Measurements from ENCODE around the gene TSC22D4. TPM values are rescaled to one million over a fixed set of nuclear protein-coding genes. Genes with fewer than 3 reads are reported as not detected.
A peak's percentile ranks its signal among the peaks of the same experiment; 100 is the strongest.

Gene TSC22D4
- total RNA-seq, 1 donor from 2014 or later: 51.8 TPM

DNA sequence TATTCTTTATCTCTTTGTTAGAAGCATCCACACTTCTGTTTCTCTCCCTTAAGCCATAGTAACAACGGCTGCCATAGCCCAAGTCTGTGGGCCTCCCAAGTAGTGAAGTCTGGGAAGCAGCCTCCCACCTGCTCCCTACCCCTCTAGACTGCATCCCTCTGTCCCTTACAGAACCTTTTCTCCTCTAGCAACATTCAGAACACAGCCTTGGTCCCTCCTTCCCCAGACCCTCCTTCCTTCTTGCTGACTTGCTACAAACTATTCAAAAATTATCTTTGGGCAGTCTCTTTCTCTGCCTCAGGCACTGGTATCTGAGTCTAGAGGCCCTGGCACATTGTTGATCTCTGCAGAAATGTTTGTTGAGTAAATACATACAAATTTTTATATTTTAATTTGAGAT is 2.5 kb upstream of the TSC22D4 start:
- Histone ChIP-seq H3K36me3 (peaks cover 6% of the 10 kb centered on the region), H3K27ac (no peak overlapping the region), H3K9me3 (no peaks in the 10 kb centered on the region), H3K4me1 (peaks cover 22% of the 10 kb centered on the region), H3K27me3 (no peaks in the 10 kb centered on the region), H3K4me3 (no peak overlapping the region)
- no peak for DNase-seq
- intact Hi-C loops (cut with DNase I): no loop called here
- ATAC-seq: no peak
- TF ChIP-seq CTCF (IDR thresholded peaks at IDR 0.05): no peak

GRCh38 chr7:100477871-100478267 is 1.1 kb downstream of the TSC22D4 start:
- H3K4me1 ChIP-seq: peaks cover 44% of the 10 kb centered on the region
- H3K27me3 ChIP-seq: no peaks in the 10 kb centered on the region
- peak overlapping the region; percentile 88 for H3K4me3 ChIP-seq
- no peak for TF ChIP-seq CTCF (IDR thresholded peaks at IDR 0.05)
- DNase-seq: no peak
- peak overlapping the region; percentile 60 for H3K27ac ChIP-seq
- intact Hi-C loops (cut with DNase I): loop anchor here (10.0 kb wide), 1 partner anchor 207 kb away; no protein-coding TSS in a partner anchor
- no peaks in the 10 kb centered on the region for H3K9me3 ChIP-seq
- H3K36me3 ChIP-seq: peaks cover 28% of the 10 kb centered on the region
- no peak for ATAC-seq

DNA sequence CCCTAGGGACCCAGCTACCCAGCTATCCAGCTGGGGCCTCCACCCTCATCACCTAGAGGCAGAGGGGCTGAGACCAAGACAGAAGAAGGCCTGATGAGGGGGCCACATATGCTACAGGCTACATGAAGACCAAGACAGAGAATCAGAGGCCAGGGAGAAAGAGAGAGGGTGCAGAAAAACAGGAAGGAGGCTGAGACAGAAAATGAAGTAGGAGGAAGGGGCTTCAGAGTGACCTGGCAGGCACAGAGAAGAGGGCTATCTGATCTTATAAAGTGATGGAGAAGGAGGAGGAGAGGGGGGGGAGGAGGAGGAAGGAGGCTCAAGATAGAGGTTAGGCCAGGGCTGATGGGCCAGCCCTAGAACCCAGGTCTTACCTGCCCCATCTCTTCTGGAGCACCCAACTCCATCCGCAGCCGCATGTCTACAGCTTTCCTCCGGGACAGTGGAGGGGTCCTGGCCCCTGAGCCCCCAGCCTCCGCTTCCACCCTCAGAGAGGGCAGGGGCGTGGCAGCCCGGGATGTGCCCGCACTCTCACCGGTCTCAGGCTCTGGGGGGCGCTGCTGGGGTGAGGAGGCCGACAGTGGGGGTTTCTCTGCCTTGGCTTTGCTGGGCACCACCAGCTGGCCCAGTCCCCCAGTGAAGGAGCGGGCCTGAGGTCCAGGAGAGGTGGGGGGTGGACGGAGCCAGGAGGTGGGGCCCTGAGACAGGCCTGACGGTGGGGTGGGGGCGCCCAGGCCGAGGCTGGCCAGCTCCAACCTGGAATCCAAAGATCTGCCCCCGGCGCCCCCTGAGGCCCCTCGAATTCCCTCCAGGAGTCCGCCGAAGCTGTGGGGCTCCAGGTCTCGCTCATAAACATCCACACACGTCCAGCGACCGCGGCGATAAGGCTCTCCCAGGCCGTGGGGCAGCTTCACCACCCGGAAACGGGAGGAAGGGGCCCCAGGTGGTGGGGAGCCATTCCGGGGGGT is 1.8 kb downstream of the TSC22D4 start:
- H3K4me1 ChIP-seq: peaks cover 45% of the 10 kb centered on the region
- ATAC-seq: no peak
- no peaks in the 10 kb centered on the region for H3K27me3 ChIP-seq

GRCh38 chr7:100476101-100476780 is 2.8 kb downstream of the TSC22D4 start:
- no peaks in the 10 kb centered on the region for H3K9me3 ChIP-seq
- H3K4me1 ChIP-seq: peaks cover 45% of the 10 kb centered on the region
- no peak for TF ChIP-seq CTCF (IDR thresholded peaks at IDR 0.05)
- H3K27ac ChIP-seq: no peak overlapping the region
- H3K36me3 ChIP-seq: peaks cover 29% of the 10 kb centered on the region
- intact Hi-C loops (cut with DNase I): loop anchor here (10.0 kb wide), 1 partner anchor 209 kb away; no protein-coding TSS in a partner anchor
- H3K4me3 ChIP-seq: peak overlapping the region; percentile 88
- no peaks in the 10 kb centered on the region for H3K27me3 ChIP-seq
- no peak for DNase-seq
- no peak for ATAC-seq

More for the DNA sequence above, 1.8 kb downstream of the TSC22D4 start:
- intact Hi-C loops (cut with DNase I): loop anchor here (10.0 kb wide), 1 partner anchor 208 kb away; no protein-coding TSS in a partner anchor
- H3K4me3 ChIP-seq: peak overlapping the region; percentile 88
- TF ChIP-seq CTCF (IDR thresholded peaks at IDR 0.05): peak; percentile 28
- H3K9me3 ChIP-seq: no peaks in the 10 kb centered on the region
- no peak for DNase-seq
- peaks cover 28% of the 10 kb centered on the region for H3K36me3 ChIP-seq
- peak overlapping the region; percentile 60 for H3K27ac ChIP-seq

DNA sequence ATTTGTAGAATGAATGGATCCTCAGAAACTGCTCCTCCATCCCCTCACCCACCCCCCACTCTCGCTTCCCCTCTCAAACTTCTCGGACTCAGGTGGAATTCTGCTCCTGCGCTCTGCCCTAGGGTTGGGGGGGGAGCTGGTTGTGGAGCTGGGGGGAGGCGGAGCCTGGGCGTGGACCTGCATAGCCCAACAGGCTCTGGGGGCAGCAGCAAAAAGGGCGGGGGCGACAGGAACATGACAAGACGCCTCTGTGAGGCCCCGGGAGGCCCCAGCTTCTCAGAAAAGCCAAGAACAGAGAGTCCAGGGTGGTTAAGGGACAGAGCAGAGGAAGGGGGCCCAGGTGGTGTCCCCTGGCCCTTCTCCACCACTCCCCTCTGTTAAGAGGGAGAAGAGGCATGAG is 3.5 kb downstream of the TSC22D4 start:
- Histone ChIP-seq H3K36me3 (peaks cover 36% of the 10 kb centered on the region), H3K27me3 (no peaks in the 10 kb centered on the region), H3K27ac (peak overlapping the region; percentile 42), H3K4me1 (peaks cover 45% of the 10 kb centered on the region), H3K4me3 (peak overlapping the region; percentile 88), H3K9me3 (no peaks in the 10 kb centered on the region)
- intact Hi-C loops (cut with DNase I): loop anchor here (10.0 kb wide), 1 partner anchor 209 kb away; no protein-coding TSS in a partner anchor
- TF ChIP-seq CTCF (IDR thresholded peaks at IDR 0.05): no peak
- DNase-seq: no peak
- ATAC-seq: no peak
